Kidney (tissue), 14 donors: Measurements from ENCODE around the gene FNDC11. TPM values are rescaled to one million over a fixed set of nuclear protein-coding genes. Genes with fewer than 3 reads are reported as not detected.

Source experiments
- DNase-seq, 5 donors: peaks; one replicate each; pipeline ENCODE4 v3.0.0-alpha.2; 2013 to 2020
- FAIRE-seq: peaks from 2 replicates; lab custom pipeline; 2012; peaks lifted over from hg19 to GRCh38; lab: Jason Lieb, UNC
- H3K27ac ChIP-seq, 2 donors: one replicate each; pipeline ENCODE4 v1.7.0; 2013; ENCODE audit warnings: low read depth in 2 of 2, low read length in 2 of 2, inconsistent platforms in 1 of 2
- H3K27me3 ChIP-seq: one replicate; pipeline ENCODE4 v1.7.1; 2013; ENCODE audit warnings: low read length, inconsistent platforms; ENCODE audit not compliant: control insufficient read depth, insufficient read depth
- H3K36me3 ChIP-seq, 3 donors: one replicate each; pipeline versions ENCODE4 v1.7.0 to v1.7.1; 2013; ENCODE audit warnings: low read length in 3 of 3, control low read depth in 1 of 3, inconsistent platforms in 1 of 3; ENCODE audit not compliant: insufficient read depth in 3 of 3, control insufficient read depth in 2 of 3
- H3K4me1 ChIP-seq, 3 donors: one replicate each; pipeline versions ENCODE4 v1.7.0 to v1.7.1; 2013; ENCODE audit warnings: low read length in 3 of 3, inconsistent platforms in 1 of 3, low read depth in 1 of 3; ENCODE audit not compliant: control insufficient read depth in 2 of 3, insufficient read depth in 2 of 3
- H3K4me3 ChIP-seq, 3 donors: one replicate each; pipeline versions ENCODE4 v1.7.0 to v1.8.1; 2013; ENCODE audit warnings: low read length in 3 of 3, control low read depth in 1 of 3, inconsistent platforms in 1 of 3
- H3K9ac ChIP-seq, 3 donors: one replicate each; pipeline versions ENCODE4 v1.7.0 to v1.7.1; 2013; ENCODE audit warnings: low read length in 3 of 3, control low read depth in 1 of 3, inconsistent platforms in 1 of 3
- H3K9me3 ChIP-seq, 3 donors: one replicate each; pipeline versions ENCODE4 v1.7.0 to v1.7.1; 2013; ENCODE audit warnings: low read length in 3 of 3, control low read depth in 1 of 3, inconsistent platforms in 1 of 3; ENCODE audit not compliant: control insufficient read depth in 2 of 3, insufficient read depth in 1 of 3
- CTCF ChIP-seq: IDR thresholded peaks from 3 replicates; pipeline ENCODE4 v1.5.1; 2012; ENCODE audit warnings: mild to moderate bottlenecking, moderate library complexity, borderline replicate concordance; ENCODE audit not compliant: insufficient read depth; ENCODE audit errors: extremely low read depth
- intact Hi-C: fragments of 100-400 bp; cut with DNase I; formaldehyde crosslinking; loops from one replicate; pipeline ENCODE4 v1.11.1; 2022
- polyA plus RNA-seq: library from polyadenylated mRNA; stranded (reverse); fragments of 350-450 nt; fragmentation: Illumina TruSeq; extraction: RNeasy Lipid Tissue Mini Kit (QIAGEN cat#74804); gene quantifications from one replicate; pipeline ENCODE4 v1.2.3, GENCODE V29; 2014; ENCODE audit warnings: low read depth, low replicate concordance; ENCODE audit not compliant: insufficient read depth
- total RNA-seq: library from RNA; stranded (reverse); fragmentation: NEBNext Ultra II Directional; extraction: Animal tissue kit (Norgen Biotek cat#: 25700); gene quantifications from one replicate; pipeline ENCODE4 v1.2.1, GENCODE V29; 2021
- donor health status: control.
- donor health status: control.
- donor health status: control.
- donor health status: control.
- donor health status: control.
- donor health status: DM: yes; HTN: yes; CAD: no.
- donor health status: Normal renal cell carcinoma (clear cell type).

Gene FNDC11
- total and polyA plus RNA-seq, 2 donors from 2014 or later = 0.47 to 1.6 TPM

- FAIRE-seq = no peak
- no peaks in the 10 kb centered on the region for H3K9me3 ChIP-seq
- H3K4me3 ChIP-seq = no peak overlapping the region
- no peaks in the 10 kb centered on the region for H3K36me3 ChIP-seq
- no peak for DNase-seq
- H3K27ac ChIP-seq = no peak overlapping the region
- H3K4me1 ChIP-seq = no peaks in the 10 kb centered on the region
- no peaks in the 10 kb centered on the region for H3K27me3 ChIP-seq
- H3K9ac ChIP-seq = no peak overlapping the region
- intact Hi-C loops = no loop called here
- no peak for TF ChIP-seq CTCF
These were observed 12.6 kb downstream of the FNDC11 start for GRCh38 chr20:63566395-63567135.

- Histone ChIP-seq H3K9me3 (no peaks in the 10 kb centered on the region), H3K36me3 (no peaks in the 10 kb centered on the region), H3K27ac (no peak overlapping the region), H3K4me3 (no peak overlapping the region), H3K9ac (no peak overlapping the region), H3K4me1 (no peaks in the 10 kb centered on the region), H3K27me3 (no peaks in the 10 kb centered on the region)
- DNase-seq (no peak), FAIRE-seq (no peak)
- TF ChIP-seq CTCF = no peak
- intact Hi-C loops = no loop called here
These were observed 13.1 kb downstream of the FNDC11 start for GRCh38 chr20:63567136-63567385.

GRCh38 chr20:63567386-63568169 lies 13.6 kb downstream of the FNDC11 start:
- intact Hi-C loops = no loop called here
- Histone ChIP-seq H3K4me3 (no peak overlapping the region), H3K27ac (no peak overlapping the region), H3K9me3 (no peaks in the 10 kb centered on the region), H3K36me3 (no peaks in the 10 kb centered on the region), H3K27me3 (no peaks in the 10 kb centered on the region), H3K9ac (no peak overlapping the region), H3K4me1 (no peaks in the 10 kb centered on the region)
- FAIRE-seq = no peak
- DNase-seq = no peak
- TF ChIP-seq CTCF = no peak
